EL (cell line): ENCODE results near the gene RANBP3.
"Not testable (repeated sequence)": the region's sequence is repeated elsewhere in the genome, so short reads cannot be mapped to it uniquely, and the experiment has no call there.

ENCODE experiments used
- DNase-seq: peaks from one replicate; pipeline ENCODE4 v3.0.0-alpha.2; 2016

Gene RANBP3

GRCh38 chr19:5897189-5897969, 80.6 kb downstream of the RANBP3 start:
- DNase-seq = no peak

GRCh38 chr19:5896365-5897076, 81.4 kb downstream of the RANBP3 start:
- no peak for DNase-seq

GRCh38 chr19:5895890-5896289, 82.0 kb downstream of the RANBP3 start:
- no peak for DNase-seq

- no peak for DNase-seq
Measured at GRCh38 chr19:5895409-5895808, 82.5 kb downstream of the RANBP3 start.

- no peak for DNase-seq
Measured at GRCh38 chr19:5894704-5895349, 83.1 kb downstream of the RANBP3 start.

- no peak for DNase-seq
Measured at GRCh38 chr19:5893907-5894703, 83.8 kb downstream of the RANBP3 start.

GRCh38 chr19:5893296-5893903, 84.5 kb downstream of the RANBP3 start:
- DNase-seq = no peak

- no peak for DNase-seq
Measured at GRCh38 chr19:5892772-5893275, 85.1 kb downstream of the RANBP3 start.

- peak; percentile 43 for DNase-seq
Measured at GRCh38 chr19:5891938-5892771, 85.8 kb downstream of the RANBP3 start.

GRCh38 chr19:5891572-5891937, 86.4 kb downstream of the RANBP3 start:
- DNase-seq = no peak

GRCh38 chr19:5890099-5890498, 87.8 kb downstream of the RANBP3 start:
- DNase-seq = no peak

- peak; percentile 60 for DNase-seq
Measured at GRCh38 chr19:5889288-5889971, 88.5 kb downstream of the RANBP3 start.

- not testable (repeated sequence) for DNase-seq
Measured at GRCh38 chr19:5884065-5884811, 93.7 kb downstream of the RANBP3 start.

- not testable (repeated sequence) for DNase-seq
Measured at GRCh38 chr19:5883157-5883873, 94.6 kb downstream of the RANBP3 start.

- no peak for DNase-seq
Measured at GRCh38 chr19:5882421-5882968, 95.4 kb downstream of the RANBP3 start.

GRCh38 chr19:5881543-5882299, 96.2 kb downstream of the RANBP3 start:
- no peak for DNase-seq

- peak; percentile 53 for DNase-seq
Measured at GRCh38 chr19:5880604-5881078, 97.3 kb downstream of the RANBP3 start.

GRCh38 chr19:5880196-5880595, 97.7 kb downstream of the RANBP3 start:
- no peak for DNase-seq
